Breast epithelium (tissue), 4 donors: ENCODE measurements around the gene YES1. TPM values are rescaled to one million over a fixed set of nuclear protein-coding genes. Genes with fewer than 3 reads are reported as not detected.
"Not testable (repeated sequence)": the region's sequence is repeated elsewhere in the genome, so short reads cannot be mapped to it uniquely, and the experiment has no call there.

Experiments used
- DNase-seq, 2 donors: peaks; one replicate each; pipeline ENCODE4 v3.0.0-alpha.2; 2019; ENCODE audit warnings: low spot score in 2 of 2
- H3K27ac ChIP-seq, 2 donors: fragments of 200-600 bp; sonication (generic) in 1 of 2; one replicate each; pipeline ENCODE4 v1.5.1; 2016 to 2019; ENCODE audit warnings: mild to moderate bottlenecking in 1 of 2
- H3K27me3 ChIP-seq, 2 donors: fragments of 200-600 bp; sonication (generic) in 1 of 2; one replicate each; pipeline versions ENCODE4 v1.5.1 to v1.6.0; 2017 to 2019; ENCODE audit warnings: control low read depth in 1 of 2, mild to moderate bottlenecking in 1 of 2
- H3K36me3 ChIP-seq: fragments of 200-600 bp; one replicate; pipeline ENCODE4 v1.5.1; 2019
- H3K4me1 ChIP-seq, 2 donors: fragments of 200-600 bp; sonication (generic); one replicate each; pipeline ENCODE4 v1.5.1; 2016 to 2019; ENCODE audit warnings: control low read depth in 1 of 2
- H3K4me3 ChIP-seq, 3 donors: fragments of 200-600 bp; sonication (generic); 1 replicate in 2 of 3; 2 replicates in 1 of 3; pipeline ENCODE4 v1.5.1; 2016 to 2019; ENCODE audit warnings: mild to moderate bottlenecking in 3 of 3, moderate library complexity in 2 of 3
- H3K9me3 ChIP-seq, 2 donors: fragments of 200-600 bp; sonication (generic) in 1 of 2; one replicate each; pipeline ENCODE4 v1.5.1; 2016 to 2019; ENCODE audit warnings: control low read depth in 1 of 2
- POLR2A ChIP-seq: fragments of 450-650 bp; IDR thresholded peaks from one replicate; pipeline ENCODE4 v1.6.1; 2016; ENCODE audit warnings: antibody characterized with exemption, mild to moderate bottlenecking, moderate library complexity
- POLR2AphosphoS5 ChIP-seq, 3 donors: sonication (generic); formaldehyde crosslinking; IDR thresholded peaks; one replicate each; pipeline ENCODE4 v1.6.1; 2017; ENCODE audit warnings: antibody characterized with exemption in 3 of 3
- intact Hi-C: fragments of 100-400 bp; cut with DNase I; formaldehyde crosslinking; loops from one replicate; pipeline ENCODE4 v1.15.1; 2023; ENCODE audit warnings: low total_unique reads
- total RNA-seq, 3 donors: library from RNA; depleted of rRNA; stranded (reverse); fragments of >200 nt; gene quantifications; one replicate each; pipeline ENCODE4 v1.1.0, GENCODE V29; 2016
- TF ChIP-seq, protein P1 (sequence below), 3 donors: fragments of 450-650 bp; IDR thresholded peaks; one replicate each; pipeline ENCODE4 v1.5.1; 2016 to 2017; ENCODE audit warnings: antibody characterized with exemption in 3 of 3, mild to moderate bottlenecking in 3 of 3, moderate library complexity in 3 of 3

Gene YES1
- total RNA-seq, 3 donors from 2014 or later: 108 to 150 (median 136) TPM

DNA sequence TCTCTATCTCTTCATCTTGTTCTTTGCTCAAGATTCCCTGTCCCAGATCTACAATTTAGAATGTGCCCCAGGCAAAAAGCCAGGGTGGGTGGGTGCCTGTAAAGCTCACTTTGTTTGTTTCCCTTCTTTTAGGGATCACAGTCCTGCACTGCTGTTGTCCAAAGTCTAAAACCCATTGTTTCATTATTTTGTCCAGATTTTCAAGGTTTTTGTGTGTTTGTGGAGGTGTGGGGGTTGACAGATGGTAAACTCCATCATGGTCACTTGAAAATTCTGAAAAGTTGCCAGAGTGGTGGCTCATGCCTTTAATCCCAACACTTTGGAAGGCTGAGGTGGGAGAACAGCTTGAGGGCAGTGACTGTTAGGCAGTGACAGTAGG, 41.5 kb downstream of the YES1 start:
- TF ChIP-seq POLR2A (no peak), POLR2AphosphoS5 (IDR thresholded peaks at IDR 0.05) (no peak)
- TF ChIP-seq, protein P1, sequence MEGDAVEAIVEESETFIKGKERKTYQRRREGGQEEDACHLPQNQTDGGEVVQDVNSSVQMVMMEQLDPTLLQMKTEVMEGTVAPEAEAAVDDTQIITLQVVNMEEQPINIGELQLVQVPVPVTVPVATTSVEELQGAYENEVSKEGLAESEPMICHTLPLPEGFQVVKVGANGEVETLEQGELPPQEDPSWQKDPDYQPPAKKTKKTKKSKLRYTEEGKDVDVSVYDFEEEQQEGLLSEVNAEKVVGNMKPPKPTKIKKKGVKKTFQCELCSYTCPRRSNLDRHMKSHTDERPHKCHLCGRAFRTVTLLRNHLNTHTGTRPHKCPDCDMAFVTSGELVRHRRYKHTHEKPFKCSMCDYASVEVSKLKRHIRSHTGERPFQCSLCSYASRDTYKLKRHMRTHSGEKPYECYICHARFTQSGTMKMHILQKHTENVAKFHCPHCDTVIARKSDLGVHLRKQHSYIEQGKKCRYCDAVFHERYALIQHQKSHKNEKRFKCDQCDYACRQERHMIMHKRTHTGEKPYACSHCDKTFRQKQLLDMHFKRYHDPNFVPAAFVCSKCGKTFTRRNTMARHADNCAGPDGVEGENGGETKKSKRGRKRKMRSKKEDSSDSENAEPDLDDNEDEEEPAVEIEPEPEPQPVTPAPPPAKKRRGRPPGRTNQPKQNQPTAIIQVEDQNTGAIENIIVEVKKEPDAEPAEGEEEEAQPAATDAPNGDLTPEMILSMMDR (IDR thresholded peaks at IDR 0.05): no peak
- no peak overlapping the region for H3K27ac ChIP-seq
- H3K4me1 ChIP-seq: no peaks in the 10 kb centered on the region
- DNase-seq: no peak
- intact Hi-C loops: no loop called here
- no peaks in the 10 kb centered on the region for H3K27me3 ChIP-seq
- H3K4me3 ChIP-seq: no peak overlapping the region
- no peaks in the 10 kb centered on the region for H3K36me3 ChIP-seq
- no peaks in the 10 kb centered on the region for H3K9me3 ChIP-seq

DNA sequence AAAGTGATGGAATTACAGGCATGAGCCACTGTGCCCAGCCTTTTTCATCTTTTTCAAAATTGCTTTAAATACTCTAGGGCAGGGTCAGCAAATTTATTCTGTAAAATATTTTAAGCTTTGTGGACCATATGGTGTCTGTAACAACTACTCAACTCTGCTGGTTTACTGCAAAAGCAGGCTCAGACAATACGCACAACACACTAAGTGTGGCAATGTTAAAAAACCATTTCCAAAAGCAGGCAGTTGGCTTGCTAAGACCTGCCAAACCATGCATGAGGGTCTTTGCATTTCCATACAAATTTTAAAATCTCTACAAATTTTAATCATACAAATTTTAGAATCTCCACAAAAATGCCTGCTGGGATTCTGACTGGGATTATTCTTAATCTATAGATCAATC, 44.1 kb downstream of the YES1 start:
- Histone ChIP-seq H3K27me3 (no peaks in the 10 kb centered on the region), H3K9me3 (no peaks in the 10 kb centered on the region), H3K4me3 (no peak overlapping the region), H3K4me1 (no peaks in the 10 kb centered on the region), H3K36me3 (no peaks in the 10 kb centered on the region), H3K27ac (no peak overlapping the region)
- intact Hi-C loops: no loop called here
- DNase-seq: no peak
- TF ChIP-seq, protein P1 (IDR thresholded peaks at IDR 0.05): no peak

DNA sequence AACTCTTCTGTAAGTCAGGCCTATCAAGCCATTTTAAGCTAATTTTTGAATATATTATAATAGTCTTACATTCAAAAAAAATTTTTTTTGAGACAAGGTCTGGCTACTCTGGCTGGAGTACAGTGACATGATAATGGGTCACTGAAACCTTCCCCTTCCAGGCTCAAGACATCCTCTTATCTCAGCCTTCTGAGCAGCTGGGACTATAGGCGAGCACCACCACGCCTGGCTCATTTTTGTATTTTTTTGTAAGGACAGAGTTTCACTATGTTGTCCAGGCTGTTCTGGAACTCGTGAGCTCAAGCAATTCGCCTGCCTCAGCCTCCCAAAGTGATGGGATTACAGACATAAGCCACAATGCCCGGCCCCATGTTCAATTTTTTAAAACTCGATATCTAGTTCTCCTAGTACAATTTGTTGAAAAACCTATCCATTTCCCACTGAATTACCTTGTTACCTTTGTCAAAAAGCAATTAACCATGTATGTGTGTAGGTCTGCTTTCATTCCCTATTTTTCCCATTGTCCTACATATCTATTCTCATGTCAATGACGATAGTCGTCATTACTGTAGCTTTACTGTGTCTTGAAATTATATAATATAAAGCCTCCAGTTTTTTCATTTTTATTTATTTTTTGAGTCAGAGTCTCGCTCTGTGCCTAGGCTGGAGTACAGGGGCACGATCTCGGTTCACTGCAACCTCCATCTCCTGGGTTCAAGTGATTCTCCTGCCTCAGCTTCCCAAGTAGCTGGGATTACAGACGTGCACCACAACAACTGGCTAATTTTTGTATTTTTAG, 44.8 kb downstream of the YES1 start:
- Histone ChIP-seq H3K4me3 (no peak overlapping the region), H3K36me3 (no peaks in the 10 kb centered on the region), H3K9me3 (no peaks in the 10 kb centered on the region), H3K4me1 (no peaks in the 10 kb centered on the region), H3K27ac (no peak overlapping the region), H3K27me3 (no peaks in the 10 kb centered on the region)
- no peak for TF ChIP-seq POLR2A
- TF ChIP-seq, protein P1 (IDR thresholded peaks at IDR 0.05): no peak
- no peak for TF ChIP-seq POLR2AphosphoS5 (IDR thresholded peaks at IDR 0.05)
- no peak for DNase-seq
- intact Hi-C loops: no loop called here

DNA sequence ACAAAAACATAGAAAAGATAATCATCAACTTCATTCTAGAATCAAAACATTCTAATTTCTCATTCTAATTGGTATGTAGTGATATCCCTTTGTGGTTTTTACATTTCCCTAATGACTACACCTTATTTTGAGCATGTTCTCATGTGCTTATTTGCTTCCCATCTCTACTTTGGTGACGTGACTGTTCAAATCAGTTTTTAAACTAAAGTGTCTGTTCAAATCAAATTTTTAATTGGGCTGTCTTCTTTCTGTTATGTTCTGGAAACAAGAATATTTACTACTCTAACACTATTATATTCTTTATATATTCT, 45.5 kb downstream of the YES1 start:
- DNase-seq: no peak
- Histone ChIP-seq H3K27me3 (no peaks in the 10 kb centered on the region), H3K36me3 (no peaks in the 10 kb centered on the region), H3K27ac (no peak overlapping the region), H3K4me3 (no peak overlapping the region), H3K4me1 (no peaks in the 10 kb centered on the region), H3K9me3 (no peaks in the 10 kb centered on the region)
- no peak for TF ChIP-seq POLR2AphosphoS5 (IDR thresholded peaks at IDR 0.05)
- no peak for TF ChIP-seq POLR2A
- TF ChIP-seq, protein P1 (IDR thresholded peaks at IDR 0.05): no peak
- intact Hi-C loops: no loop called here

DNA sequence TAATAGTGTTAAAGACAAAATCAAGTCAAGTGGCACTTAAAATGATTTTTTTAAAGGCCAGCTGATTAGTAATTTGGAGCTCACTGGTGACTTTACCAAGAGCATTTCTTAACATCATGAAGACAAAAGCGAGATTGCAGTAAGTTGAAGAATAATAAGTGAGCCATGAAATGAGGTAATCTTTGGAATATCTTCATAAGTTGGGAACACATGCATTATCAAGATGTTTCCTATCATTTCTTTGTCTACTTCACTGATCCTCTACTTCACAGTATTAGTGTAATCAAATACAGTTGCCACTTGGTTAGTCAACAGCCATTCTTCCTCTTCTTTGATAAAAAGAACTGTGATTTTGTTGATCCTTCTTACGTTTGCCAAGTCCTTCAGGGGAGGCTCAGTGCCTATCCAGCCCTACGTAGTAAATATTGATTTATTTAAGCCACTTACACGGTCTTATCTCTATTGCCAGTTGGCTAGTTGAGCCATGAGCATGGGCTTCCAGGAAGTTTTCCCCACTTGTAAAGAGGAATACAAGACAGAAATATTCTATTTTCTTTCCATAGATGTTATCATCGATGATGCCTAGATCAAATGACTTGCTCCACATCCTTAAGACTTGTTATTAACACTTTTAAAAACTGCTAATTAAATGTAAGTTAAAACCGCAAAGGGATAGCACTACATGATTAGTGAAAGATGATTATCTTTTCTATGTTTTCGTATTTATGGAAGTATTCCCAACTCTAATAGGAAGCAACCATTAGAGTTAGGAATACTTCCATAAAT, 46.1 kb downstream of the YES1 start:
- H3K4me3 ChIP-seq: no peak overlapping the region
- H3K9me3 ChIP-seq: no peaks in the 10 kb centered on the region
- no peaks in the 10 kb centered on the region for H3K36me3 ChIP-seq
- TF ChIP-seq POLR2AphosphoS5 (IDR thresholded peaks at IDR 0.05) (no peak), POLR2A (no peak)
- H3K27ac ChIP-seq: no peak overlapping the region
- intact Hi-C loops: no loop called here
- H3K4me1 ChIP-seq: no peaks in the 10 kb centered on the region
- no peaks in the 10 kb centered on the region for H3K27me3 ChIP-seq
- no peak for DNase-seq

DNA sequence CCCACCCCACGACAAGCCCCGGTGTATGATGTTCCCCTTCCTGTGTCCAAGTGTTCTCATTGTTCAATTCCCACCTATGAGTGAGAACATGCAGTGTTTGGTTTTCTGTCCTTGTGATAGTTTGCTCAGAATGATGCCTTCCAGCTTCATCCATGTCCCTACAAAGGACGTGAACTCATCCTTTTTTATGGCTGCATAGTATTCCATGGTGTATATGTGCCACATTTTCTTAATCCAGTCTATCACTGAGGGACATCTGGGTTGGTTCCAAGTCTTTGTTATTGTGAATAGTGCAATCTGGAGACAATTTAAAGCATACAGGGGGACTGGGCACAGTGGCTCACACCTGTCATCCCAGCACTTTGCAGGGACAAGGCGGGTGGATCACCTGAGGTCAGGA, 52.2 kb downstream of the YES1 start:
- H3K36me3 ChIP-seq, H3K4me3 ChIP-seq, H3K4me1 ChIP-seq, H3K27me3 ChIP-seq, DNase-seq, H3K9me3 ChIP-seq, intact Hi-C loops, H3K27ac ChIP-seq: not testable (repeated sequence)
